ENCODE data around the gene ICAM1. TPM values are rescaled to one million over a fixed set of nuclear protein-coding genes. Genes with fewer than 3 reads are reported as not detected.

Gene ICAM1
- polyA plus RNA-seq, 1 donor (not counting 4 experiments of a cell fraction or from before 2014, with no cell fraction given) = 0.30 TPM

GRCh38 chr19:10321874-10322835 lies 51.2 kb downstream of the ICAM1 start:
- dilution Hi-C loops (cut with MboI; ENCODE audit: extremely low pct_ligation_motif_present, low sequenced_read_pairs) = no loop called here
- Histone ChIP-seq H3K36me3 (ENCODE audit: control insufficient read depth in 2 of 2, extremely low read depth in 1 of 2, insufficient read depth in 2 of 2, low read length in 2 of 2) (peaks cover 23 to 33% of the 10 kb centered on the region in 2 experiments), H4K20me1 (ENCODE audit: control insufficient read depth, extremely low read depth, insufficient read depth, low read length) (no peaks in the 10 kb centered on the region), H3K27ac (ENCODE audit: control insufficient read depth, insufficient read depth, low read length) (no peak overlapping the region), H2AFZ (ENCODE audit: control insufficient read depth, low read length) (no peak overlapping the region), H3K4me2 (ENCODE audit: control insufficient read depth, extremely low read depth, insufficient read depth, low read depth, low read length) (no peak overlapping the region), H3K27me3 (ENCODE audit: control insufficient read depth, extremely low read depth, insufficient read depth, low read length) (no peaks in the 10 kb centered on the region), H3K9me1 (ENCODE audit: control insufficient read depth, extremely low read depth, insufficient read depth, low read length) (no peaks in the 10 kb centered on the region), H3K79me2 (ENCODE audit: control insufficient read depth, insufficient read depth, low read length) (no peaks in the 10 kb centered on the region), H3K9ac (ENCODE audit: control insufficient read depth, extremely low read depth, insufficient read depth, low read length) (no peak overlapping the region), H3K9me3 (ENCODE audit: control insufficient read depth, low read depth, low read length) (no peaks in the 10 kb centered on the region), H3K4me1 (ENCODE audit: control insufficient read depth, extremely low read depth, insufficient read depth, low read length) (no peaks in the 10 kb centered on the region), H3K4me3 (ENCODE audit: control insufficient read depth in 2 of 3, extremely low read depth in 1 of 3, insufficient read depth in 2 of 3, low read depth in 1 of 3, low read length in 3 of 3) (no peak overlapping the region)
- TF ChIP-seq CTCF (optimal IDR thresholded peaks at IDR 0.05 in 1 of 3, IDR thresholded peaks at IDR 0.05 in 1 of 3, conservative IDR thresholded peaks at IDR 0.05 in 1 of 3; ENCODE audit: extremely low read depth in 1 of 3, insufficient read depth in 2 of 3, low read length in 3 of 3) (no peak), EZH2 (IDR thresholded peaks at IDR 0.05; ENCODE audit: low read length) (no peak)
- FAIRE-seq (no peak), DNase-seq (ENCODE audit: low read depth, low spot score) (no peak)

GRCh38 chr19:10325732-10326131 lies 54.8 kb downstream of the ICAM1 start:
- FAIRE-seq (no peak), DNase-seq (ENCODE audit: low read depth, low spot score) (no peak)
- H3K4me3 ChIP-seq (ENCODE audit: control insufficient read depth in 2 of 3, extremely low read depth in 1 of 3, insufficient read depth in 2 of 3, low read depth in 1 of 3, low read length in 3 of 3) = no peak overlapping the region
- no peaks in the 10 kb centered on the region for H3K9me3 ChIP-seq (ENCODE audit: control insufficient read depth, low read depth, low read length)
- dilution Hi-C loops (cut with MboI; ENCODE audit: extremely low pct_ligation_motif_present, low sequenced_read_pairs) = no loop called here
- no peak overlapping the region for H3K4me2 ChIP-seq (ENCODE audit: control insufficient read depth, extremely low read depth, insufficient read depth, low read depth, low read length)
- H3K27me3 ChIP-seq (ENCODE audit: control insufficient read depth, extremely low read depth, insufficient read depth, low read length) = no peaks in the 10 kb centered on the region
- peaks cover 23 to 43% of the 10 kb centered on the region in 2 experiments for H3K36me3 ChIP-seq (ENCODE audit: control insufficient read depth in 2 of 2, extremely low read depth in 1 of 2, insufficient read depth in 2 of 2, low read length in 2 of 2)
- no peak overlapping the region for H3K27ac ChIP-seq (ENCODE audit: control insufficient read depth, insufficient read depth, low read length)
- TF ChIP-seq CTCF (optimal IDR thresholded peaks at IDR 0.05 in 1 of 3, IDR thresholded peaks at IDR 0.05 in 1 of 3, conservative IDR thresholded peaks at IDR 0.05 in 1 of 3; ENCODE audit: extremely low read depth in 1 of 3, insufficient read depth in 2 of 3, low read length in 3 of 3) = no peak
- no peak for TF ChIP-seq EZH2 (IDR thresholded peaks at IDR 0.05; ENCODE audit: low read length)
- H3K4me1 ChIP-seq (ENCODE audit: control insufficient read depth, extremely low read depth, insufficient read depth, low read length) = no peaks in the 10 kb centered on the region
- H3K9me1 ChIP-seq (ENCODE audit: control insufficient read depth, extremely low read depth, insufficient read depth, low read length) = no peaks in the 10 kb centered on the region
- H2AFZ ChIP-seq (ENCODE audit: control insufficient read depth, low read length) = no peak overlapping the region
- H4K20me1 ChIP-seq (ENCODE audit: control insufficient read depth, extremely low read depth, insufficient read depth, low read length) = no peaks in the 10 kb centered on the region
- H3K9ac ChIP-seq (ENCODE audit: control insufficient read depth, extremely low read depth, insufficient read depth, low read length) = no peak overlapping the region
- peaks cover 16% of the 10 kb centered on the region for H3K79me2 ChIP-seq (ENCODE audit: control insufficient read depth, insufficient read depth, low read length)
